GM12878 (cell line): ENCODE data around the gene PRRT1B. TPM values are rescaled to one million over a fixed set of nuclear protein-coding genes. Genes with fewer than 3 reads are reported as not detected.

Source experiments
- ATAC-seq: fragments of 200-7000 bp; cut with Tn5 transposase; 3 replicates; pipeline ENCODE4 v1.9.1; 2020; ENCODE audit warnings: mild to moderate bottlenecking, moderate library complexity
- BruUV-seq: library from RNA; stranded (reverse); fragments of 400-500 nt; replicated peaks from 2 replicates; lab custom pipeline; 2021; lab: Mats Ljungman, UMichigan
- CTCF ChIA-PET: fragments of 300-600 bp; sonication (Branson Sonifier 250); formaldehyde crosslinking; extraction: SDS; loops from one replicate; lab custom pipeline; 2021; ENCODE audit warnings: inconsistent platforms; lab: Yijun Ruan, JAX
- POLR2A ChIA-PET: fragments of 350-600 bp; formaldehyde crosslinking; extraction: SDS; loops from one replicate; lab custom pipeline; 2021; ENCODE audit warnings: inconsistent platforms; lab: Charles Lee
- RAD21 ChIA-PET: fragments of 300-600 bp; sonication (Branson Sonifier 250); formaldehyde crosslinking; loops from one replicate; lab custom pipeline; 2023; ENCODE audit warnings: antibody characterized with exemption; ENCODE audit not compliant: unreplicated experiment; lab: Charles Lee
- SMC1A ChIA-PET: fragments of 300-600 bp; sonication (Branson Sonifier 250); formaldehyde crosslinking; loops from one replicate; lab custom pipeline; 2023; ENCODE audit not compliant: unreplicated experiment, uncharacterized antibody; lab: Charles Lee
- DNase-seq: peaks from one replicate; pipeline ENCODE4 v3.0.0-alpha.2; 2011; ENCODE audit warnings: low read depth, low spot score
- FAIRE-seq: peaks from 3 replicates; lab custom pipeline; 2011; peaks lifted over from hg19 to GRCh38; lab: Jason Lieb, UNC
- H2AFZ ChIP-seq: 2 replicates; pipeline ENCODE4 v1.6.0; 2011; ENCODE audit warnings: low read depth, low read length, control low read depth; ENCODE audit not compliant: control insufficient read depth
- H3K27ac ChIP-seq: 2 replicates; pipeline ENCODE4 v1.5.1; 2011; ENCODE audit warnings: control low read depth; ENCODE audit not compliant: control insufficient read depth, insufficient read depth
- H3K27me3 ChIP-seq, 2 experiments: replicated peaks in 1 of 2; 2 replicates each; pipeline versions ENCODE4 v1.6.0 to v1.6.1; 2011; ENCODE audit warnings: low read length in 1 of 2; ENCODE audit not compliant: control insufficient read depth in 2 of 2, insufficient read depth in 2 of 2
- H3K36me3 ChIP-seq, 2 experiments: 2 replicates each; pipeline ENCODE4 v1.5.1; 2011; ENCODE audit warnings: low read length in 1 of 2; ENCODE audit not compliant: control insufficient read depth in 2 of 2, insufficient read depth in 2 of 2
- H3K4me1 ChIP-seq: 2 replicates; pipeline ENCODE4 v1.6.1; 2011; ENCODE audit warnings: mild to moderate bottlenecking, low read length, moderate library complexity, mixed read lengths; ENCODE audit not compliant: control insufficient read depth, insufficient read depth
- H3K4me2 ChIP-seq: 2 replicates; pipeline ENCODE4 v1.6.0; 2011; ENCODE audit warnings: control low read depth; ENCODE audit not compliant: control insufficient read depth, insufficient read depth
- H3K4me3 ChIP-seq: fragments of 200-600 bp; sonication (generic); 2 replicates; pipeline ENCODE4 v1.5.1; 2016
- H3K79me2 ChIP-seq: 2 replicates; pipeline ENCODE4 v1.6.0; 2011; ENCODE audit warnings: low read length; ENCODE audit not compliant: control insufficient read depth, insufficient read depth
- H3K9ac ChIP-seq: 2 replicates; pipeline ENCODE4 v1.8.0; 2011; ENCODE audit warnings: low read length, control low read depth, mixed read lengths; ENCODE audit not compliant: control insufficient read depth, insufficient read depth
- H3K9me3 ChIP-seq: replicated peaks from 3 replicates; pipeline ENCODE4 v1.5.1; 2011; ENCODE audit warnings: mild to moderate bottlenecking, low read length; ENCODE audit not compliant: control insufficient read depth, insufficient read depth
- H4K20me1 ChIP-seq: 2 replicates; pipeline ENCODE4 v1.6.0; 2011; ENCODE audit not compliant: control insufficient read depth, insufficient read depth
- BRCA1 ChIP-seq: IDR thresholded peaks from 2 replicates; pipeline ENCODE4 v1.6.1; 2011; ENCODE audit warnings: low read depth, low read length, improper control_type of control experiment
- CBFB ChIP-seq: IDR thresholded peaks from 2 replicates; pipeline ENCODE4 v1.6.1; 2016; ENCODE audit warnings: antibody characterized with exemption, low read depth
- CTCF ChIP-seq, 3 experiments: IDR thresholded peaks in 2 of 3; conservative IDR thresholded peaks in 1 of 3; 2 replicates each; pipeline ENCODE4 v1.5.1; 2011; ENCODE audit warnings: low read depth in 3 of 3, low read length in 3 of 3, mild to moderate bottlenecking in 3 of 3, control low read depth in 2 of 3, moderate library complexity in 2 of 3, inconsistent platforms in 1 of 3, mixed read lengths in 1 of 3; ENCODE audit not compliant: control insufficient read depth in 2 of 3, insufficient read depth in 1 of 3; ENCODE audit errors: extremely low read depth in 1 of 3
- GATAD2B ChIP-seq: fragments of 450-650 bp; conservative IDR thresholded peaks from 2 replicates; pipeline ENCODE4 v1.6.1; 2017; ENCODE audit warnings: low read depth, mild to moderate bottlenecking, moderate library complexity
- HDAC2 ChIP-seq: fragments of 200-600 bp; sonication (generic); IDR thresholded peaks from 2 replicates; pipeline ENCODE4 v1.6.1; 2017
- KLF5 ChIP-seq: fragments of 450-650 bp; IDR thresholded peaks from 2 replicates; pipeline ENCODE4 v1.6.1; 2014; ENCODE audit warnings: mild to moderate bottlenecking; ENCODE audit not compliant: partially characterized antibody
- PML ChIP-seq: IDR thresholded peaks from 2 replicates; pipeline ENCODE4 v1.6.1; 2012; ENCODE audit warnings: low read length, inconsistent platforms
- POLR2AphosphoS2 ChIP-seq: IDR thresholded peaks from 2 replicates; pipeline ENCODE4 v1.6.1; 2011; ENCODE audit warnings: low read depth, mild to moderate bottlenecking, low read length, improper control_type of control experiment, moderate library complexity
- SMAD1 ChIP-seq: fragments of 450-650 bp; IDR thresholded peaks from 2 replicates; pipeline ENCODE4 v1.6.1; 2018; ENCODE audit warnings: mild to moderate bottlenecking, low read depth; ENCODE audit not compliant: partially characterized antibody
- TAF1 ChIP-seq: IDR thresholded peaks from 2 replicates; pipeline ENCODE4 v1.6.1; 2011; ENCODE audit warnings: mild to moderate bottlenecking, low read depth, low read length, borderline replicate concordance
- USF1 ChIP-seq: IDR thresholded peaks from 2 replicates; pipeline ENCODE4 v1.6.1; 2011; ENCODE audit warnings: borderline replicate concordance, low read depth, mild to moderate bottlenecking, moderate library complexity, mixed read lengths, low read length; ENCODE audit not compliant: insufficient read depth; ENCODE audit errors: extremely low read length
- ZNF384 ChIP-seq: IDR thresholded peaks from 2 replicates; pipeline ENCODE4 v1.6.1; 2012; ENCODE audit warnings: low read depth, mild to moderate bottlenecking, low read length, improper control_type of control experiment, borderline replicate concordance
- ZNF622 ChIP-seq: fragments of 450-650 bp; IDR thresholded peaks from 2 replicates; pipeline ENCODE4 v1.6.1; 2017; ENCODE audit warnings: mild to moderate bottlenecking, inconsistent platforms
- ZZZ3 ChIP-seq: IDR thresholded peaks from 2 replicates; pipeline ENCODE4 v1.6.1; 2011; ENCODE audit warnings: low read depth; ENCODE audit not compliant: control insufficient read depth, insufficient read length
- WGBS: methylation state at CpG from one replicate; pipeline ENCODE4 v1.1.6; 2016; ENCODE audit warnings: low lambda C conversion rate; ENCODE audit not compliant: insufficient replicate concordance, insufficient coverage; ENCODE audit errors: missing lambda C conversion rate; 5-methylcytosine and 5-hydroxymethylcytosine counted together
- in situ Hi-C: fragments of 300-500 bp; cut with MboI; formaldehyde crosslinking; loops from 9 replicates; pipeline ENCODE4 v1.14.3; 2018; ENCODE audit warnings: mixed read lengths
- intact Hi-C: fragments of 100-400 bp; cut with micrococcal nuclease; formaldehyde crosslinking; loops from one replicate; pipeline ENCODE4 v1.14.2; 2022; ENCODE audit not compliant: unreplicated experiment
- polyA plus RNA-seq, 11 experiments: library from polyadenylated mRNA; depleted of rRNA in 4 of 11; unstranded in 6 of 11; stranded (reverse) in 5 of 11; fragments of >200 nt; fragmentation: Nextera tagmentation in 4 of 11; fragmentation: Illumina TruSeq in 1 of 11; extraction: Ambion mirVana in 4 of 11; extraction: Trizol in 1 of 11; gene quantifications; 1 replicate in 1 of 11; 2 replicates in 10 of 11; pipeline versions ENCODE4 v1.2.1 to v1.2.3, GENCODE V29; 2011 to 2016; ENCODE audit warnings: inconsistent platforms in 2 of 11, missing spikeins in 2 of 11, low read depth in 1 of 11
- total RNA-seq, 4 experiments: library from RNA; depleted of rRNA in 3 of 4; stranded (reverse); fragments of >200 nt in 3 of 4; fragmentation: Illumina TruSeq in 1 of 4; extraction: Trizol in 1 of 4; gene quantifications; 2 replicates each; pipeline versions ENCODE4 v1.2.1 to v1.2.3, GENCODE V29; 2013 to 2021
- TF ChIP-seq, protein P1 (sequence below): fragments of 450-650 bp; IDR thresholded peaks from 2 replicates; pipeline ENCODE4 v1.6.1; 2016; ENCODE audit warnings: mild to moderate bottlenecking

The PRRT1B gene
- total and polyA plus RNA-seq, 10 of the 15 experiments (the other 5 are each of a cell fraction or from before 2014, with no cell fraction given): not detected

DNA sequence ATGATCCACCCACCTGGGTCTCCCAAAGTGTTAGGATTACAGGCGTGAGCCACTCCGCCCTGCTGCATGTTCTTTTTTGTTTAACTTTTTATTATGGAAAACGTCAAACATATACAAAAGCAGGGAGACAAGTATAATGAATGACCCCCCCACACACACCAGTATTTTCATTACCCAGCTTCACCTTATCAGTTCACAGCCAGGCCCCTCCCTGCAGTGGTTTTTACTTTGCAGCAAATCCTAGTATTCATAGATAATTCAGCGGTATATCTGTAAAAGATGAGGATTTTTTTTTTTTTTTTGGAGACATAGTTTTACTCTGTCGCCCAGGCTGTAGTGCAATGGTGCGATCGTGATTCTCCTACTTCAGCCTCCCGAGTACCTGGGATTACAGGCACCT, 40.3 kb upstream of the PRRT1B start:
- no peaks in the 10 kb centered on the region for H3K27me3 ChIP-seq
- H2AFZ ChIP-seq: no peak overlapping the region
- in situ Hi-C loops (no loop called here), intact Hi-C loops (no loop called here)
- no peak overlapping the region for H3K4me2 ChIP-seq
- no peaks in the 10 kb centered on the region for H4K20me1 ChIP-seq
- ATAC-seq (no peak), FAIRE-seq (no peak)
- no peak overlapping the region for H3K9ac ChIP-seq
- RAD21 ChIA-PET: no interaction called here
- SMC1A ChIA-PET: interaction anchor here (0.5 to 0.6 kb wide), 2 partner anchors 54 to 87 kb away, joined by 3 to 4 read pairs; no protein-coding TSS in a partner anchor
- POLR2A ChIA-PET: interaction anchor here (0.7 kb wide), 1 partner anchor 18 kb away, joined by 3 read pairs; no protein-coding TSS in a partner anchor
- WGBS: 86% methylated on average over 8 of the region's 8 CpGs
- peaks cover 5% of the 10 kb centered on the region for H3K79me2 ChIP-seq
- TF ChIP-seq POLR2AphosphoS2: no peak
- TF ChIP-seq, all 136 proteins: peak for 0
- no peak for DNase-seq
- H3K4me3 ChIP-seq: no peak overlapping the region
- H3K27ac ChIP-seq: no peak overlapping the region
- no peaks in the 10 kb centered on the region; a peak in 1 of 4 replicates for H3K36me3 ChIP-seq
- CTCF ChIA-PET: no interaction called here
- H3K9me3 ChIP-seq: no peaks in the 10 kb centered on the region
- no TSS peak for BruUV-seq
- peaks cover 8% of the 10 kb centered on the region for H3K4me1 ChIP-seq

DNA sequence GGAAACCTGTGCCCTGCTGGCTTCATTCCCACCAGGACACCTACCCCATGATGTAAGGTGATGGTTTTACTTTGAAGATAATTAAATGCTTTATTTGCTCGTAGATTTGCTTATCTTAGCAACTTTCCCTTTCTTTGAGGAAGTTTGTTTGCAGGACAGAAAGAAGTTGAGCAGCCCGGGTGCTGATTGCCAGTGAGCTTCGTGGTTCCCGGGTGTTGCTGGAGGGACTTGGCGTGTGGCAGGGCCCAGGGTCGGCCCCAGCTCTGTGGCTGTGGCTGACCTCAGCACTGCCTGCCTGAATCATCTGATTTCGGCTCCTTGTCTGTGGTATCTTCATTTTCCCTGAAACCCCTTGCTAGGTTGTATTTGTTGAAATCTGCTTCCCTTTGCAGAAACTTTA, 33.9 kb upstream of the PRRT1B start:
- intact Hi-C loops: no loop called here
- H3K27ac ChIP-seq: no peak overlapping the region
- H3K27me3 ChIP-seq: no peaks in the 10 kb centered on the region
- ChIA-PET CTCF (no interaction called here), POLR2A (no interaction called here), RAD21 (no interaction called here), SMC1A (no interaction called here)
- H3K9me3 ChIP-seq: no peaks in the 10 kb centered on the region
- BruUV-seq: no TSS peak
- WGBS: 76% methylated on average over 7 of the region's 7 CpGs
- ATAC-seq (no peak), FAIRE-seq (no peak), DNase-seq (no peak)
- H3K4me3 ChIP-seq: no peak overlapping the region
- H3K36me3 ChIP-seq: peaks cover 4 to 15% of the 10 kb centered on the region in 2 experiments; a peak in 3 of 4 replicates
- no peaks in the 10 kb centered on the region for H3K4me1 ChIP-seq
- H3K79me2 ChIP-seq: no peaks in the 10 kb centered on the region
- H3K4me2 ChIP-seq: no peak overlapping the region
- in situ Hi-C loops: no loop called here
- no peak overlapping the region for H3K9ac ChIP-seq
- no peak overlapping the region for H2AFZ ChIP-seq
- no peaks in the 10 kb centered on the region for H4K20me1 ChIP-seq
- TF ChIP-seq SMAD1 (no peak), ZNF384 (no peak), TAF1 (no peak), HDAC2 (no peak), CBFB (no peak), BRCA1 (no peak), ZNF622 (no peak), GATAD2B (no peak), USF1 (no peak), CTCF (IDR thresholded peaks at IDR 0.05 in 2 of 3, conservative IDR thresholded peaks at IDR 0.05 in 1 of 3; ENCODE audit: control insufficient read depth in 2 of 3, extremely low read depth in 1 of 3, insufficient read depth in 1 of 3, low read depth in 3 of 3, low read length in 3 of 3) (no peak), ZZZ3 (no peak), KLF5 (no peak), PML (no peak)
- TF ChIP-seq, protein P1, sequence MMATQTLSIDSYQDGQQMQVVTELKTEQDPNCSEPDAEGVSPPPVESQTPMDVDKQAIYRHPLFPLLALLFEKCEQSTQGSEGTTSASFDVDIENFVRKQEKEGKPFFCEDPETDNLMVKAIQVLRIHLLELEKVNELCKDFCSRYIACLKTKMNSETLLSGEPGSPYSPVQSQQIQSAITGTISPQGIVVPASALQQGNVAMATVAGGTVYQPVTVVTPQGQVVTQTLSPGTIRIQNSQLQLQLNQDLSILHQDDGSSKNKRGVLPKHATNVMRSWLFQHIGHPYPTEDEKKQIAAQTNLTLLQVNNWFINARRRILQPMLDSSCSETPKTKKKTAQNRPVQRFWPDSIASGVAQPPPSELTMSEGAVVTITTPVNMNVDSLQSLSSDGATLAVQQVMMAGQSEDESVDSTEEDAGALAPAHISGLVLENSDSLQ: no peak
